ENCODE results near the gene CAPN10. TPM values are rescaled to one million over a fixed set of nuclear protein-coding genes. Genes with fewer than 3 reads are reported as not detected.
A peak's percentile ranks its signal among the peaks of the same experiment; 100 is the strongest.

Gene CAPN10
- total and polyA plus RNA-seq, 7 donors: 5.0 to 15.0 (median 8.9) TPM

DNA sequence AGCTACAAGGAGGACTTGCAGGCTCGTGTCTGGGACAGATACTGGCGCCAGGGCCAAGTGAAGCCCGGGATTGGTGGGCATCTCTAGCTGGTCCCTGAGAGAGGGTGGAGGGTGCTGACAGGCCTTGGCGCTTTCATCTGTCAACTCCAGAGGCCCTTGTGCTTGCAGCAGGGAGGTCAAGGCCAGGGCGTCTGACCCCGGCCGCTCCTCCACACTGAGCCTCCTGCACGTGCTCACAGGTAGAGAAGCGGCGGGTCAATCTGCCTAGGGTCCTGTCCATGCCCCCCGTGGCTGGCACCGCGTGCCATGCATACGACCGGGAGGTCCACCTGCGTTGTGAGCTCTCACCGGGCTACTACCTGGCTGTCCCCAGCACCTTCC lies 9.5 kb downstream of the CAPN10 start:
- peaks cover 10% of the 10 kb centered on the region for H3K4me1 ChIP-seq
- ATAC-seq (peak in 1 of 4 donors; percentile 10), DNase-seq (no peak)

DNA sequence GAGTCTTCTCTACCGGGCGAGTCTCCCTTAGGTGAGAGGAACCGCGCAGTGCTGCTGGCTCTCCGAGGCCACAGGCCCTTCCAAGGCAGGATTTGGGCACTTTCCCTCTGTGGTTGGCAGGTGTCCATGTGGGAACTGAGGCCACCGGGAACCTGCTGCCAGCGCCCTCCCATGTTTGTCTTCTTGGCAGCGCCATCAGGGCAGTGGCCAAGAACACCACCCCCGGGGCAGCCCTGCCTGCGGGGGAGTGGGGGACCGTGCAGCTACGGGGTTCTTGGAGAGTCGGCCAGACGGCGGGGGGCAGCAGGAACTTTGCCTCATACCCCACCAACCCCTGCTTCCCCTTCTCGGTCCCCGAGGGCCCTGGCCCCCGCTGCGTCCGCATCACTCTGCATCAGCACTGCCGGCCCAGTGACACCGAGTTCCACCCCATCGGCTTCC lies 10.0 kb downstream of the CAPN10 start:
- Histone ChIP-seq H3K4me1 (peaks cover 10% of the 10 kb centered on the region), H3K9me3 (no peaks in the 10 kb centered on the region), H3K4me3 (no peak overlapping the region), H3K36me3 (ENCODE audit: insufficient read depth in 1 of 2, low read depth in 1 of 2) (peaks cover 0 to 57% of the 10 kb centered on the region in 2 donors), H3K27ac (no peak overlapping the region), H3K27me3 (ENCODE audit: insufficient read depth in 3 of 3, low read length in 2 of 3) (no peaks in the 10 kb centered on the region)
- peak; percentile 23 to 83 for DNase-seq
- intact Hi-C loops (cut with DNase I): no loop called here
- ATAC-seq: peak in 3 of 4 donors; percentile 41 to 87 (median 65)
- 30 to 57% (median 41%) methylated on average over 22 to 23 of the region's 23 CpGs for WGBS, 3 donors
- TF ChIP-seq, protein P1, sequence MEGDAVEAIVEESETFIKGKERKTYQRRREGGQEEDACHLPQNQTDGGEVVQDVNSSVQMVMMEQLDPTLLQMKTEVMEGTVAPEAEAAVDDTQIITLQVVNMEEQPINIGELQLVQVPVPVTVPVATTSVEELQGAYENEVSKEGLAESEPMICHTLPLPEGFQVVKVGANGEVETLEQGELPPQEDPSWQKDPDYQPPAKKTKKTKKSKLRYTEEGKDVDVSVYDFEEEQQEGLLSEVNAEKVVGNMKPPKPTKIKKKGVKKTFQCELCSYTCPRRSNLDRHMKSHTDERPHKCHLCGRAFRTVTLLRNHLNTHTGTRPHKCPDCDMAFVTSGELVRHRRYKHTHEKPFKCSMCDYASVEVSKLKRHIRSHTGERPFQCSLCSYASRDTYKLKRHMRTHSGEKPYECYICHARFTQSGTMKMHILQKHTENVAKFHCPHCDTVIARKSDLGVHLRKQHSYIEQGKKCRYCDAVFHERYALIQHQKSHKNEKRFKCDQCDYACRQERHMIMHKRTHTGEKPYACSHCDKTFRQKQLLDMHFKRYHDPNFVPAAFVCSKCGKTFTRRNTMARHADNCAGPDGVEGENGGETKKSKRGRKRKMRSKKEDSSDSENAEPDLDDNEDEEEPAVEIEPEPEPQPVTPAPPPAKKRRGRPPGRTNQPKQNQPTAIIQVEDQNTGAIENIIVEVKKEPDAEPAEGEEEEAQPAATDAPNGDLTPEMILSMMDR (IDR thresholded peaks at IDR 0.05): no peak

More for the DNA sequence above, 9.5 kb downstream of the CAPN10 start:
- Histone ChIP-seq H3K27me3 (ENCODE audit: insufficient read depth in 3 of 3, low read length in 2 of 3) (no peaks in the 10 kb centered on the region), H3K4me3 (no peak overlapping the region), H3K9me3 (no peaks in the 10 kb centered on the region), H3K36me3 (ENCODE audit: insufficient read depth in 1 of 2, low read depth in 1 of 2) (peaks cover 0 to 60% of the 10 kb centered on the region in 2 donors), H3K27ac (no peak overlapping the region)
- TF ChIP-seq, protein P1 (IDR thresholded peaks at IDR 0.05): no peak
- WGBS, 3 donors: 78 to 92% (median 84%) methylated on average over 17 of the region's 17 CpGs
- intact Hi-C loops (cut with DNase I): no loop called here

DNA sequence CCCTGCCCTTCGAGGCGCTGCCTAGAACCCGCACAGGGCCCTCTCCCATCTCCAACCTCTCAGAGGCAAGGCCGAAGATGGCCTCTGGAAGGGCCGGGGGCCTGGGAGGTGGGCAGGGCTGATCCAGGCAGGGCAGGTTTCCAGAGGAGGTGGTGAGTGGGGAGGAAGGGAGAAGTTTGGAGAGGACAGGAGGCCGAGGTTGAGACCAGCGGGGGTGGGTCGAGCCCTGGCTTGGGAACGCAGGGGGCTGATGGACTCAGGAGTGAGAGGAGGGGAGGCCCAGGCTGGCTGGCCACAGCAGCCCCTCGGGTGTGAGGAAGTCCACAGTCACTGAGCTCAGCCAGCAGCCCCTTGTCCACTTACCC lies 10.5 kb downstream of the CAPN10 start:
- no peaks in the 10 kb centered on the region for H3K27me3 ChIP-seq (ENCODE audit: insufficient read depth in 3 of 3, low read length in 2 of 3)
- TF ChIP-seq, protein P1 (IDR thresholded peaks at IDR 0.05): no peak
- 94 to 98% (median 97%) methylated on average over 9 to 10 of the region's 10 CpGs for WGBS, 3 donors
- no peak overlapping the region for H3K27ac ChIP-seq
- no peak overlapping the region for H3K4me3 ChIP-seq
- intact Hi-C loops (cut with DNase I): no loop called here
- peak; percentile 7 to 38 for DNase-seq
- peaks cover 0 to 51% of the 10 kb centered on the region in 2 donors for H3K36me3 ChIP-seq (ENCODE audit: insufficient read depth in 1 of 2, low read depth in 1 of 2)
- H3K9me3 ChIP-seq: no peaks in the 10 kb centered on the region
- ATAC-seq: peak in 1 of 4 donors; percentile 1
- H3K4me1 ChIP-seq: peaks cover 10% of the 10 kb centered on the region

DNA sequence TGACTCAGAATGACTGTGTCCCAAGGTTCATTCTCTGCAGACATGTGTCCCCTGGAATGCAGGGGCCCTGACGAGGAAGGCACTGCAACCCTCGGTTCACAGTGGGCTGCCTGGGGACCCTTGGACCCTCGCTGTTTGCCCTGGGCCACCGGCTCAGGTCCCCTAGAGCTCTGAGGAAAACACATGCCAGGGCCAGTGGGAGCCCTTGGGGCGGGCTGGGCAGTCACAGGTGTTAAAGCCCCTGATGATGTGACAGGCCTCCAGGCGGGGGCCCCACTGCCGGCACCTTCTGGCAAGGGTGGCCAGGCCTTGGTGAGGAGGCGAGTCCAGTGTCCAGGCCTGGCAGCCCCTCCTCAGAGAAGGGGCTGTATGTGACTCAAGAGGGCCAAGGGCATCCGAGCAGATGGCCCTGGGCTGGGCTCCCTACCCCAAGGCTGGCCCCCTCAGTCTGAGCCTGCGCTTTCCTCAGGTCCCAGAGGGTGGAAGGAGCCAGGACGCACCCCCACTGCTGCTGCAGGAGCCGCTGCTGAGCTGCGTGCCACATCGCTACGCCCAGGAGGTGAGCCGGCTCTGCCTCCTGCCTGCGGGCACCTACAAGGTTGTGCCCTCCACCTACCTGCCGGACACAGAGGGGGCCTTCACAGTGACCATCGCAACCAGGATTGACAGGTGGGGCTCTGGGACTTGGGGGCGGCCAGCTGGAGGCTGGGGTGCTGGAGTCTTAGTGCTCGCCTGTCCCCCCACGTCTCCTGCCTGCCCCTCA lies 11.1 kb downstream of the CAPN10 start:
- 89 to 100% (median 93%) methylated on average over 20 to 22 of the region's 22 CpGs for WGBS, 3 donors
- H3K36me3 ChIP-seq (ENCODE audit: insufficient read depth in 1 of 2, low read depth in 1 of 2): peaks cover 0 to 46% of the 10 kb centered on the region in 2 donors
- H3K27me3 ChIP-seq (ENCODE audit: insufficient read depth in 3 of 3, low read length in 2 of 3): no peaks in the 10 kb centered on the region
- H3K4me3 ChIP-seq: no peak overlapping the region
- peak; percentile 15 to 46 for DNase-seq
- intact Hi-C loops (cut with DNase I): no loop called here
- no peak overlapping the region for H3K27ac ChIP-seq
- H3K9me3 ChIP-seq: no peaks in the 10 kb centered on the region
- TF ChIP-seq, protein P1 (IDR thresholded peaks at IDR 0.05): no peak
- H3K4me1 ChIP-seq: peaks cover 10% of the 10 kb centered on the region
- no peak for ATAC-seq
